OCI-LY1 (cell line): ENCODE measurements around the gene NUP188.

ENCODE experiments used
- H2AFZ ChIP-seq: fragments of 200-600 bp; sonication (generic), shearing (Covaris generic); 2 replicates; pipeline ENCODE4 v1.6.0; 2014; ENCODE audit warnings: antibody characterized with exemption, mild to moderate bottlenecking, low read length
- H3F3A ChIP-seq: fragments of 200-600 bp; sonication (generic), shearing (Covaris generic); 2 replicates; pipeline ENCODE4 v1.6.0; 2014; ENCODE audit warnings: mild to moderate bottlenecking, antibody characterized with exemption, low read length, moderate library complexity; ENCODE audit not compliant: insufficient read depth
- H3K27ac ChIP-seq: fragments of 200-600 bp; sonication (generic); 2 replicates; pipeline ENCODE4 v1.5.1; 2014; ENCODE audit warnings: low read length, mixed run types, mild to moderate bottlenecking, low read depth; ENCODE audit not compliant: poor library complexity, severe bottlenecking
- H3K27me3 ChIP-seq: fragments of 200-600 bp; sonication (generic); 2 replicates; pipeline ENCODE4 v1.6.0; 2014; ENCODE audit warnings: antibody characterized with exemption, mild to moderate bottlenecking, low read length, moderate library complexity; ENCODE audit not compliant: insufficient read depth
- H3K36me3 ChIP-seq: fragments of 200-600 bp; sonication (generic); 2 replicates; pipeline ENCODE4 v1.6.1; 2014; ENCODE audit warnings: mild to moderate bottlenecking, antibody characterized with exemption, low read length, moderate library complexity, mixed read lengths; ENCODE audit not compliant: insufficient read depth
- H3K4me1 ChIP-seq: fragments of 200-600 bp; sonication (generic); 2 replicates; pipeline ENCODE4 v1.5.1; 2014; ENCODE audit warnings: mild to moderate bottlenecking, low read length, moderate library complexity; ENCODE audit not compliant: insufficient read depth, severe bottlenecking
- H3K4me2 ChIP-seq: fragments of 200-600 bp; sonication (generic), shearing (Covaris generic); 2 replicates; pipeline ENCODE4 v1.6.1; 2014; ENCODE audit warnings: low read length
- H3K4me3 ChIP-seq: fragments of 200-600 bp; sonication (generic); 2 replicates; pipeline ENCODE4 v1.5.1; 2014; ENCODE audit warnings: low read length, low read depth, mild to moderate bottlenecking, mixed read lengths; ENCODE audit not compliant: poor library complexity, severe bottlenecking
- H3K79me2 ChIP-seq: fragments of 200-600 bp; shearing (Covaris generic); 2 replicates; pipeline ENCODE4 v1.6.1; 2016; ENCODE audit warnings: mixed run types, low read length, mixed read lengths; ENCODE audit not compliant: insufficient read depth
- H3K9ac ChIP-seq: fragments of 200-600 bp; sonication (generic), shearing (Covaris generic); 2 replicates; pipeline ENCODE4 v1.6.1; 2014; ENCODE audit warnings: mild to moderate bottlenecking, low read length, mixed read lengths
- H3K9me2 ChIP-seq: fragments of 200-600 bp; sonication (generic), shearing (Covaris generic); 2 replicates; pipeline ENCODE4 v1.6.1; 2014; ENCODE audit warnings: low read depth, mild to moderate bottlenecking, low read length, mixed read lengths
- H3K9me3 ChIP-seq: fragments of 200-600 bp; shearing (Covaris generic); 2 replicates; pipeline ENCODE4 v1.6.1; 2014; ENCODE audit warnings: low read length, mixed read lengths
- H4K20me1 ChIP-seq: fragments of 200-600 bp; sonication (generic), shearing (Covaris generic); 2 replicates; pipeline ENCODE4 v1.6.0; 2016; ENCODE audit warnings: mild to moderate bottlenecking, low read length; ENCODE audit not compliant: insufficient read depth
- EZH2 ChIP-seq: fragments of 200-600 bp; sonication (generic), shearing (Covaris generic); IDR thresholded peaks from 2 replicates; pipeline ENCODE4 v1.8.0; 2017; ENCODE audit warnings: borderline replicate concordance, mixed run types, mild to moderate bottlenecking, antibody characterized with exemption, low read length, moderate library complexity, mixed read lengths
- TF ChIP-seq, protein P1 (sequence below): fragments of 200-600 bp; sonication (generic), shearing (Covaris generic); IDR thresholded peaks from 2 replicates; pipeline ENCODE4 v1.5.1; 2017; ENCODE audit warnings: mild to moderate bottlenecking, antibody characterized with exemption, low read length, moderate library complexity, mixed read lengths

NUP188 gene

DNA sequence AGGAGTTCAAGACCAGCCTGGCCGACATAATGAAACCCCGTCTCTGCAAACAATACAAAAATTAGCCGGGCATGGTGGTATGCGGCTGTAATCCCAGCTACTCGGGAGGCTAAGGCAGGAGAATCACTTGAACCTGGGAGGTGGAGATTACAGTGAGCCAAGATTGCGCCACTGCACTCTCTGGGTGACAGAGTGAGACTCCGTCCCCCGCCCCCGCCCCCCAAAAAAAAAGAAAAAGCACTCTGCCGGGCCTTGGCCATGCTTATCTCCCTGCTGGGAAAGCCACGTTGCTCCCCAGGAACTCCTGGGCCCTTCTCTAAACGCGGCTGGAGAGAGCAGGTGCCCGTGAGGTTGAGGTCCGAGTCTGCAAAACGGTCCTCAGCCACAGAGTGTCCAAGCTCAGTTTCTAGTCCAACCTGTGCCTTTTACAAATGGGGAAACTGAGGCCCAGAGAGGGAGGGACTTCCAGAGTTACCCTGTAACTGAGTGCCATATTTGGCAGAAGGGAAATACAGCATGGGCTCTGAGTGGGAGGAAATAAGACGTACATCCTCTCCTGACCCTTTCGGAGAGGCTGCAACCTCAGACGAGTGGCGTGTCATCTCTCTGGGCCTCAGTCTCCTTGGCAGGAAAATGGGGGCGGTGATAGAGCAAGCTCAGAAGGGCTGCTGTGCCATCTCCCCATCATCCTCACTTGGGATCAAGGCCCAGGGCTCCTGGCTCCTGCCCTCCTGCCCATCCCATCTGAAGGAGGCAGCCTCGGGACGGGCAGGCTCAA, 33.3 kb upstream of the NUP188 start:
- TF ChIP-seq, protein P1, sequence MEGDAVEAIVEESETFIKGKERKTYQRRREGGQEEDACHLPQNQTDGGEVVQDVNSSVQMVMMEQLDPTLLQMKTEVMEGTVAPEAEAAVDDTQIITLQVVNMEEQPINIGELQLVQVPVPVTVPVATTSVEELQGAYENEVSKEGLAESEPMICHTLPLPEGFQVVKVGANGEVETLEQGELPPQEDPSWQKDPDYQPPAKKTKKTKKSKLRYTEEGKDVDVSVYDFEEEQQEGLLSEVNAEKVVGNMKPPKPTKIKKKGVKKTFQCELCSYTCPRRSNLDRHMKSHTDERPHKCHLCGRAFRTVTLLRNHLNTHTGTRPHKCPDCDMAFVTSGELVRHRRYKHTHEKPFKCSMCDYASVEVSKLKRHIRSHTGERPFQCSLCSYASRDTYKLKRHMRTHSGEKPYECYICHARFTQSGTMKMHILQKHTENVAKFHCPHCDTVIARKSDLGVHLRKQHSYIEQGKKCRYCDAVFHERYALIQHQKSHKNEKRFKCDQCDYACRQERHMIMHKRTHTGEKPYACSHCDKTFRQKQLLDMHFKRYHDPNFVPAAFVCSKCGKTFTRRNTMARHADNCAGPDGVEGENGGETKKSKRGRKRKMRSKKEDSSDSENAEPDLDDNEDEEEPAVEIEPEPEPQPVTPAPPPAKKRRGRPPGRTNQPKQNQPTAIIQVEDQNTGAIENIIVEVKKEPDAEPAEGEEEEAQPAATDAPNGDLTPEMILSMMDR = no peak
- Histone ChIP-seq H3K79me2 (no peaks in the 10 kb centered on the region), H4K20me1 (no peaks in the 10 kb centered on the region), H3K9me2 (no peaks in the 10 kb centered on the region), H2AFZ (no peak overlapping the region), H3K4me1 (no peaks in the 10 kb centered on the region), H3K9me3 (no peaks in the 10 kb centered on the region), H3F3A (no peaks in the 10 kb centered on the region), H3K4me3 (no peak overlapping the region), H3K36me3 (peaks cover 24% of the 10 kb centered on the region; the same call in 1 of the 2 replicates), H3K9ac (no peak overlapping the region), H3K27me3 (no peaks in the 10 kb centered on the region), H3K4me2 (no peak overlapping the region), H3K27ac (no peak overlapping the region)

DNA sequence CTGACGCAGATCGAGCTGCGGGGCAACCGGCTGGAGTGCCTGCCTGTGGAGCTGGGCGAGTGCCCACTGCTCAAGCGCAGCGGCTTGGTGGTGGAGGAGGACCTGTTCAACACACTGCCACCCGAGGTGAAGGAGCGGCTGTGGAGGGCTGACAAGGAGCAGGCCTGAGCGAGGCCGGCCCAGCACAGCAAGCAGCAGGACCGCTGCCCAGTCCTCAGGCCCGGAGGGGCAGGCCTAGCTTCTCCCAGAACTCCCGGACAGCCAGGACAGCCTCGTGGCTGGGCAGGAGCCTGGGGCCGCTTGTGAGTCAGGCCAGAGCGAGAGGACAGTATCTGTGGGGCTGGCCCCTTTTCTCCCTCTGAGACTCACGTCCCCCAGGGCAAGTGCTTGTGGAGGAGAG, 31.3 kb upstream of the NUP188 start:
- peaks cover 9% of the 10 kb centered on the region for H3K4me1 ChIP-seq
- H3K9me2 ChIP-seq = no peaks in the 10 kb centered on the region
- no peak overlapping the region for H2AFZ ChIP-seq
- H4K20me1 ChIP-seq = no peaks in the 10 kb centered on the region
- H3K4me2 ChIP-seq = no peak overlapping the region
- H3K9ac ChIP-seq = no peak overlapping the region
- no peak overlapping the region for H3K4me3 ChIP-seq
- TF ChIP-seq, protein P1 = no peak
- TF ChIP-seq EZH2 = no peak
- H3K36me3 ChIP-seq = peaks cover 22% of the 10 kb centered on the region; the same call in 1 of the 2 replicates
- no peak overlapping the region for H3K27ac ChIP-seq
- H3K27me3 ChIP-seq = no peaks in the 10 kb centered on the region
- H3F3A ChIP-seq = no peaks in the 10 kb centered on the region
- H3K79me2 ChIP-seq = no peaks in the 10 kb centered on the region
- H3K9me3 ChIP-seq = no peaks in the 10 kb centered on the region

DNA sequence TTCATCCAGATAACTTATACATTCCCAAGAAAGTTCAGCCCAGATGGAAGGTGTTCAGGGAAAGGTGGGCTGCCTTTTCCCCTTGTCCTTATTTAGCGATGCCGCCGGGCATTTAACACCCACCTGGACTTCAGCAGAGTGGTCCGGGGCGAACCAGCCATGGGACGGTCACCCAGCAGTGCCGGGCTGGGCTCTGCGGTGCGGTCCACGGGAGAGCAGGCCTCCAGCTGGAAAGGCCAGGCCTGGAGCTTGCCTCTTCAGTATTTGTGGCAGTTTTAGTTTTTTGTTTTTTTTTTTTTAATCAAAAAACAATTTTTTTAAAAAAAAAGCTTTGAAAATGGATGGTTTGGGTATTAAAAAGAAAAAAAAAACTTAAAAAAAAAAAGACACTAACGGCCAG, 30.8 kb upstream of the NUP188 start:
- H2AFZ ChIP-seq = no peak overlapping the region
- H3K9me2 ChIP-seq = no peaks in the 10 kb centered on the region
- no peak overlapping the region for H3K9ac ChIP-seq
- no peaks in the 10 kb centered on the region for H3K27me3 ChIP-seq
- H3F3A ChIP-seq = no peaks in the 10 kb centered on the region
- H3K27ac ChIP-seq = no peak overlapping the region
- H3K79me2 ChIP-seq = no peaks in the 10 kb centered on the region
- TF ChIP-seq, protein P1 = no peak
- TF ChIP-seq EZH2 = no peak
- H3K4me1 ChIP-seq = peaks cover 14% of the 10 kb centered on the region
- H4K20me1 ChIP-seq = no peaks in the 10 kb centered on the region
- H3K4me2 ChIP-seq = no peak overlapping the region
- H3K4me3 ChIP-seq = no peak overlapping the region
- H3K9me3 ChIP-seq = no peaks in the 10 kb centered on the region
- peaks cover 22% of the 10 kb centered on the region; the same call in 1 of the 2 replicates for H3K36me3 ChIP-seq
